Suppressor macrophage treated with lipopolysaccharide for 4 hours (primary cell): ENCODE results near the gene C1QTNF12.

Experiments used
- DNase-seq: peaks from one replicate; pipeline ENCODE4 v3.0.0-alpha.2; 2020

C1QTNF12 gene, protein sequence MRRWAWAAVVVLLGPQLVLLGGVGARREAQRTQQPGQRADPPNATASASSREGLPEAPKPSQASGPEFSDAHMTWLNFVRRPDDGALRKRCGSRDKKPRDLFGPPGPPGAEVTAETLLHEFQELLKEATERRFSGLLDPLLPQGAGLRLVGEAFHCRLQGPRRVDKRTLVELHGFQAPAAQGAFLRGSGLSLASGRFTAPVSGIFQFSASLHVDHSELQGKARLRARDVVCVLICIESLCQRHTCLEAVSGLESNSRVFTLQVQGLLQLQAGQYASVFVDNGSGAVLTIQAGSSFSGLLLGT

DNA sequence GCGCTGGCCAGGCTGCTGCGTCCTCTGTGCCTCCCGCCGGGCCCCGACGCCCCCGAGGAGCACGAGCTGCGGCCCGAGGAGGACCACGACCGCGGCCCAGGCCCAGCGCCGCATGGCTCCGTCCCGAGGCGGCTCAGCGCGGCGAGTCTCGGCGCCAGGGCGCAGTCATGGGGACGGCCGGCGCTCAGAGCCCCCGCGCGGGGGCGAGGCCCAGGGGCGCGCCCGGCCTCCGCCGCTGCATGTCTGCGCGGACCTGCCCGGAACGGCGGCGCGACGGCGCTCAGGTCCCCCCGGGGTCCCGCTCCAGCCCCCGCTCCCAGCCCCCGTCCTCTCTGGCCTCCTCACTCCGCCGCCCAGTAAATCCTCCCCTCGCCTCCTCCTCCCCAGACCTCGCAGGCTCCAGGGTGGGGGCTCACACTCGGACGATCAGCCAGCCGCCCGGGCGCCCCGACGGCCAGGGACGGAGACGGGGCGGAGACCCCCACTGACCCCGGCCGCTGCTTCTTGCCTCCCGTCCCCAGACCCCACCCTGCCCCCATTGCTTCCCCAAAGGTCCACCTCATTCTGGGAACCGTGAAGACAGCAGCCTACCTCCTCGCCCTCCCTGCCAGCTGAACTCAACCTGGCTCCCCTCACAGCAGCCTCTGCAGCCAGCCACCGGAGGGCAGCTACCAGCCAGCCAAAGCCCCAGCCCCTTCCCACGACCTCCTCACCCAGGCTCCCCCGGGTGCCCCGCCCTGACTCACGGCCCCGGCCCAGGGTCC, at the start of gene C1QTNF12:
C1QTNF12 (minus strand) TSS at position 146 of the 764 bp plus-strand sequence; CDS start at position 114, 32 bp downstream.
- DNase-seq: no peak

DNA sequence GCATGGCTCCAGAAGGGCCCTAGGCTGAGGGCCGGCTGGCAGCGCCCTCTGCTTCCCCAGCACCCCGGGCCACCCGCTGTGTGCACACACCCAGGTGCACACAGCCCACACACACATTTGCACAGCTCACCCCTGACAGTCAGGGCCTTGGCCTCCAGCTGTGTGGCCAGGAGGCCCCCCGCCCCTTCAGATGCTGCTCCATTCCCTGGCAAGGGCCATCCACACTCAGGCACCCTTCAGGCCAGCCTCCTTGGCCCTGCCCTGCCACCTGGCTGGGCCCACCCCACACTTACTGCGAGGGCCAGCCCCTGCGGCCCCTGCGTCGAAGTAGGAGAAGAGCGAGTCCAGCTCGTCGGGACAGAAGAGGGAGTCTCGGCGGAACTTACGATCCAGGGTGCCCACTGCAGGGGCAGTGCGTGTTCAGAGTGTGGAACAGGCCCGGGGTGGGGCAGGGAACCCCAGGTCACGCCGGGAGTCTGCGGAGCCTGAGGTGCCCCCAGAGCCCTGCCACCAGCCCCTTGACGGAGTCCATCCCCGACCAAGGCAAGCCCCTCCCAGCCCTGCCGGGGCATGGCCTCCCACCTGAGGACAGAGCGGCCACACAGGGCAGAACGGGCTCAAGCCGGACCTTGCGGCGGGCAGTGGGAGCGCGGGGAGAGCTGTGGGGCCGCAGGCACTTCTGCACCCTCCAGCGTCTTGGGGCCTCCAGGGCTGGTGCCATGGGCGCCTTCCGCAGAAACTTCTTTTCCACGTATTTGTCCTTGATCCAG, 48.8 kb upstream of the C1QTNF12 start:
- DNase-seq: no peak

DNA sequence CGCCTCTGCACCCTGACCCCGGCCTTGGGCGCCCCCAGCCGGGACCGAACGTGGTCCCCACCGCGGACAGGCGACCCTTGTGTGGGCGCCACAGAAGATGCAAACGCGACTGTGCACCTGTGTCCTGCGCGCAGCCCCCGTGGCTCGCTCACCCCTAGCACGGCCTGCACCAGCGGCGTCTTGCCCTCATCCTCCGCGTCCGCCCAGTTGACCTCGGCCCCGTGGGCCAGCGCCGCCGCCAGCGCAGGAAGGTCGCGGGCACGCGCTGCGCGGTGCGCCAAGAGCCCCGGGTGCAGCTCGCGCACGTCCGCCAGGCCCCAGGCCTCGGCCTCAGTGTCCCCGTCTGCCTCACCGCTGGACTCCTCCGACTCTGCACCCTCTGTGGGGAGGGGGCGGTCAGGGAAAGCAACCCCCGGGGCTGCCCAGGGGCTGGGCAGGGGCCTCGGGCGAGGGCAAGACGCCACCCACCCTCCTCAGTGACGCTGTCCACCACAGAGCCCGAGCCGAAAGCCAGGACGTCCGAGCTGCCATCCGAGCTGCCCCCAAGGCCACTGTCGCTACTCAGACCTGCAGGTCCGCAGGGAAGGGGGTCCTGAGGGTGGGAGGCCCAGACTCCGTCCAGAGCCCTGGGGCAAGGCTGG, 47.8 kb upstream of the C1QTNF12 start:
- DNase-seq: no peak

DNA sequence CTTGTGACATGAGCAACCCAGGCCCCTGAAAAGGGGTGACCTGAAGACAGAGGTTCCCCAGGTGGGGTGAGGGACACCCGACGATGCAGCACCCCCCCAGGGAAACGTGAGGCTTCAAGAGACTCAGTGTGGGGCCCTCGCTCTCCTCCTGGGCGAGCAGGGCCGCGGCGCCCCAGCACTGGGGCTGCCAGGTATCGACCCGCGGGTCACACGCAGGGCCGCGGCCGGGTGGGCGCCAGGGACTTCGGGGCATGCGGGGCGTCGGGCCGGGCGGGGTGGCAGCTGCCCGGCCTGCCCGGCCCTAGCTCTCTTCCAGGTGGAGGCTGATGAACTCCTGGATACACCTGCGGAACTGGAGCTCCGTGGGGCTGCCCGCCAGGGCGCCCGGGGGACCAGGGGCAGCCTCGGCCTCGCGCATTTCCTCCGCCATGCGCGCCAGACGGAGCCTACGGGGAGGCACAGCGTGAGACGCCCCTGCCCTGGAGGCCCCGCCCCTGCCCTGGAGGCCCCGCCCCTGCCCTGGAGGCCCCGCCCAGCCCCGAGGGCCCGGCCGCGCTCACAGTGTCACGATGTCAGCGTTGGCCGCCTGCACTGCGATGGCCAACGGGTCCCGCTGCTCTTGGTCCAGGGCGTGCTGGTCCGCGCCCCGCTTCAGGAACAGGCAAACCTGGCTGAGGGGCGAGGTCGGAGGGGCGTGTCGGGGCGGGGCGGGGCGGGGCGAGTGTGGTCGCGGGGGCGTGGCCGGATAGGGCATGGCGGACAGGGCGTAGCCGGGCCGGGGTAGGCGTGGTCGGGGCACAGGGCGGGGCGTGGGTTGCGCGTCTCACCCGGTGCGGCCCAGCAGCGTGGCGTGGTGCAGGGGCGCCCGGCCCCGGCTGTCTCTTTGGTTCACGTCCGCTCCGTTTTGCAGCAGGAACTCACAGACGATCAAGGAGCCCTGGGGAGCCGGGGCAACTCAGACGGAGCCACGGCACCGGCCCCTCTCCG, 47.0 kb upstream of the C1QTNF12 start:
- no peak for DNase-seq

DNA sequence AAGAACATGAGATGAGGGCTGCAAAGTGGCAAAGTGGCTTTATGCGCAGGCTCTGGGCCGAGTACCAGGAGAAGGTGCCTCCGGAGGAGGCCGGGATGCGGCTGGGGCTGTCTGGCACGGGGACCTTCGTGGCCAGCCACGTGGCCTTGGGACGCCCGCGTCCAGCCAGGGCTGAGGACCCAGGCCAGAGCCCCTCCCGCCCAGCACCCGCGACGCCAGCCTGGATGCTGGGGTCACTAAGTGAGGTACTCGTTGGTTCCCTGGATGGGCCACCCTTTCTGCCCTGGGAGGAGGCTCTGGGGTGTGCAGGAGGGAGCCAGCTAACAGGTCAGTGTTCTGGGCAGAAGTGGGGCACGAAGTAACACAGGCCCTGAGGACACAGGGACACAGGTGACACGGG, 46.3 kb upstream of the C1QTNF12 start:
- DNase-seq: no peak

DNA sequence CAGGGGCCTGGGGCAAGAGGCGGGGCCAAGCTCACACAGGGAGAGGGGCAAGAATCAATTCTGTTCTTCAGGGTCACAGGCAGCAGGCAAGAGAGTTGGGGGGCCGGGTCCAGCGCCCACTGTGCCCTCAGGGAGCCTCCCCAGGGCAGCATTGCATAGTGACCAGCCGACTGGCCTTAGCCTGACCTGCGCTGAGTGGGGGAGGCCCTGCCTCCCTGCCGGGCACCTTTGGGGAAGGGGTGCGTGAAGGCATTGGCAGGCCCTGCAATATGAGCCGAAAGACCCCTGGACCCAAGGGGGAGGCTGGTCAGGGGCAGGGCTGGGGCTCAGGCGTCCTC, 45.9 kb upstream of the C1QTNF12 start:
- no peak for DNase-seq

DNA sequence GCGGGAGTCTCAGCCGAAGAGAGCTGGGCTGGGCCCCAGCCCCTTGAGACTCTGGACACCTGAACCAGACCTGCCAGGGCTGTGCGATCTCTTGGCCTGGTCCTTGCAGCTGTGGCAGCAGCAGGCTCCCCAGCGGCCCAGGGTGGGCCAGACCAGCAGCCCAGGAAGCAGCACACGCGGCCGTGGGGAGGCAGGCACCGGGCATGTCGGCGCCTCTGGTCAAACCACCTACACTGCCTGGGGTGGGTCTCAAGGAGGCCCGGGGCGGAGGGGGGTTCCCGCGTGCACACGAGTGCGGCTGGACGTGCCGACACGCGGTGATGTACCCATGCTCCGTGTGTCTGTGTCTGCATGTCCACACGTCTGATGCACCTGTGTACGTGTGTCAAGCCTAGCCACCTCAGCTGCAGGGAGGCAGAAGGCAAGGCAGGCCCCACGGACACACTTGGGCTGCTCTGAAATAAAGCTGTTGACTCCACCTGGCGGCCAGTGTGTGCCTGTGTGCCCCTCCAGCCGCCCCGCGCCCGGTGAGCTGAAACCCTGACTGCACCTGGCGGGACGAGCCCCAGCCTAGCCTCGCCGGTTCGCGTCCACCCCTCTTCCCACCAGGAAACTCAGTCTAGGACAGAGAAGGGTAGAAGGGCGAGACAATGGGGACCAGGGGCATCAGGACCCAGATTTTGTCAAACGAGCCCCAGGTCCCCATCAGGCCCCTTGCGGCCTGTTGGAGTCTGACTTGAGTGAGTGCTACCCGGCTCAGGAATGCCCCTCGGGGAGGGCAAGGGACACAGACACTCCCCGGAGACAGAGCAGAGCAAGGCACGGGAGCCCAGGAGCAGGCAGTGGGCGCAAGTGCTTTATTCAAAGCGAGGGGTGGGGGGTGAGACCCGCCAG, 45.3 kb upstream of the C1QTNF12 start:
- peak; percentile 37 for DNase-seq

DNA sequence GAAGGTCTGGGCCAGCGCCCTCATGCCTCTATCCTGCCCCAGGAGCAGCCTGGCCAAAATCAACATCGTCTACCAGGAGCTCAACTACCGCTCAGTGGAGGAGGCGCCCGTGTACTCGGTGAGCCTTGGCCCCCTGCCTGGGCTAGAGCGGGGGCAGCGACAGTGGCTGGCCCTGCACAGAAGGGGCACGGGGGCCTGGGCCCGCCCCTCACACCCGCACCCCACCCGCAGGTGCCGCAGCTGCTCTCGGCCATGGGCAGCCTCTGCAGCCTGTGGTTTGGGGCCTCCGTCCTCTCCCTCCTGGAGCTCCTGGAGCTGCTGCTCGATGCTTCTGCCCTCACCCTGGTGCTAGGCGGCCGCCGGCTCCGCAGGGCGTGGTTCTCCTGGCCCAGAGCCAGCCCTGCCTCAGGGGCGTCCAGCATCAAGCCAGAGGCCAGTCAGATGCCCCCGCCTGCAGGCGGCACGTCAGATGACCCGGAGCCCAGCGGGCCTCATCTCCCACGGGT, 44.6 kb upstream of the C1QTNF12 start:
- no peak for DNase-seq

DNA sequence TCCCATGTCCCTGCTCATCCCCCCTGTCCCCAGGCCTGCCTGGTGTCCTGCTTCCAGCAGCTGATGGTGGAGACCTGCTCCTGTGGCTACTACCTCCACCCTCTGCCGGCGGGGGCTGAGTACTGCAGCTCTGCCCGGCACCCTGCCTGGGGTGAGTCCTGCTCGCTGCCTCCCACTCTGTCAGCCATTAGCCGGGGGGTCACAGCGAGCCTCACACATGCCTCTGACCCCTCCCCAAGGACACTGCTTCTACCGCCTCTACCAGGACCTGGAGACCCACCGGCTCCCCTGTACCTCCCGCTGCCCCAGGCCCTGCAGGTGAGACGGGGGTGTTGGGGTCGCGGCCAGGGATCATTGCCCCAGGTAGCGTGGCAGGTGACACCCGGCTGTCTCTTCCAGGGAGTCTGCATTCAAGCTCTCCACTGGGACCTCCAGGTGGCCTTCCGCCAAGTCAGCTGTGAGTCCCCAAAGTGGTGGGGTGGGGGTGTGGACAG, 43.8 kb upstream of the C1QTNF12 start:
- DNase-seq: peak; percentile 73

DNA sequence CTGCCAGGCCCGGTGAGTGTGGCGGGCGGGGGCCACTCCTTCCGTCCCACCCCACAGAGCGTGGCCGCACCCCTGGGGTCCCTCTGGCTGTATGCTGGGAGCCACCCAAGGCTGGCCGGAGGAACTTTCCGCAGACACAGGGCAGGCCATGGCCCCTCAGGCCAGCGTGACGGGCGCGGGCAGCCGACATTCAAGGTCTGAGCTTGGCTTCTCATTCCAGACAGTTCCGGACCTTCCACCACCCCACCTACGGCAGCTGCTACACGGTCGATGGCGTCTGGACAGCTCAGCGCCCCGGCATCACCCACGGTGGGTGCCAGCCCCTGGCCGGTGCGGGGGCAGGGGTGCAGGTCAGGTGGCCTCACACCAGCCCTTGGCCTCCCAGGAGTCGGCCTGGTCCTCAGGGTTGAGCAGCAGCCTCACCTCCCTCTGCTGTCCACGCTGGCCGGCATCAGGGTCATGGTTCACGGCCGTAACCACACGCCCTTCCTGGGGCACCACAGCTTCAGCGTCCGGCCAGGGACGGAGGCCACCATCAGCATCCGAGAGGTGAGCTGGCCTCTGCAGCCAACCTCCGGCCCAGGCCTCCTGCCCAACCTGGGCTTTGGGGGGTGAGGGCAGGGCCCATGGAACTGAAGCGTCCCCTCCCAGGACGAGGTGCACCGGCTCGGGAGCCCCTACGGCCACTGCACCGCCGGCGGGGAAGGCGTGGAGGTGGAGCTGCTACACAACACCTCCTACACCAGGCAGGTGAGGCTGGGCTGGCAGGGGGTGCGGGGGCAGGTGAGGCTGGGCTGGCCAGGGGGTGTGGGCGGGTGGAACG, 41.0 kb upstream of the C1QTNF12 start:
- DNase-seq: no peak

DNA sequence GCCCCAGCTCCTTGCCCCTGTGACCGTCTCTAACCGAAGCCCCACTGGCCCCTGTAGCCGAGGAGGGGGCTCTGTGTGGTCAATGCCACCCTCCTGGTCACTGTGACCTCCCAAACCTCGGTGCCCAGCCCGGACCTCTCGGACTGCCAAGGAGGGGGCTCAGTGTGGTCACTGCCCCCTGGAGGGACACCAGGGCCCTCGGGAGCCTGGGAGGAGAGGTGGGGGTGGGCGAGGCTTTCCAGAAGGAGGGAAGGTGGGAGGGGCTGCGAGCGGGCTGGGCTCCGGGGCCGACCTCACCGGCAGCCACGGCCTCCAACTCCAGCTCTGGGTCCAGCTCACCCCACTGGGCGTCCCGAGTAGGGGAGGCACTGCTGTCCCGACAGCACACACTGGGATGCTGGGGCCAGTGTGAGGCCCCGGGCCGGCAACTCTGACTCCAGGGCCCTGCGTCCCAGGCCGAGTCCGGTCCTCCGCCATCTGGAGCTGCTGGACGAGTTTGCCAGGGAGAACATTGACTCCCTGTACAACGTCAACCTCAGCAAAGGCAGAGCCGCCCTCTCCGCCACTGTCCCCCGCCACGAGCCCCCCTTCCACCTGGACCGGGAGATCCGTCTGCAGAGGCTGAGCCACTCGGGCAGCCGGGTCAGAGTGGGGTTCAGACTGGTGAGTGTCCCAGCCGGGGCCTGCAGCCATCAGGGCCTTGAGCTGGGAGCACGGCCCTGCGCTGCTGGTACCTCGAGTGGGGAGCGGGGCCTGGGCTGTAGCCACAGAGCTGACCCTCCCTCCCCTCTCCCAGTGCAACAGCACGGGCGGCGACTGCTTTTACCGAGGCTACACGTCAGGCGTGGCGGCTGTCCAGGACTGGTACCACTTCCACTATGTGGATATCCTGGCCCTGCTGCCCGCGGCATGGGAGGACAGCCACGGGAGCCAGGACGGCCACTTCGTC, 40.1 kb upstream of the C1QTNF12 start:
- no peak for DNase-seq

DNA sequence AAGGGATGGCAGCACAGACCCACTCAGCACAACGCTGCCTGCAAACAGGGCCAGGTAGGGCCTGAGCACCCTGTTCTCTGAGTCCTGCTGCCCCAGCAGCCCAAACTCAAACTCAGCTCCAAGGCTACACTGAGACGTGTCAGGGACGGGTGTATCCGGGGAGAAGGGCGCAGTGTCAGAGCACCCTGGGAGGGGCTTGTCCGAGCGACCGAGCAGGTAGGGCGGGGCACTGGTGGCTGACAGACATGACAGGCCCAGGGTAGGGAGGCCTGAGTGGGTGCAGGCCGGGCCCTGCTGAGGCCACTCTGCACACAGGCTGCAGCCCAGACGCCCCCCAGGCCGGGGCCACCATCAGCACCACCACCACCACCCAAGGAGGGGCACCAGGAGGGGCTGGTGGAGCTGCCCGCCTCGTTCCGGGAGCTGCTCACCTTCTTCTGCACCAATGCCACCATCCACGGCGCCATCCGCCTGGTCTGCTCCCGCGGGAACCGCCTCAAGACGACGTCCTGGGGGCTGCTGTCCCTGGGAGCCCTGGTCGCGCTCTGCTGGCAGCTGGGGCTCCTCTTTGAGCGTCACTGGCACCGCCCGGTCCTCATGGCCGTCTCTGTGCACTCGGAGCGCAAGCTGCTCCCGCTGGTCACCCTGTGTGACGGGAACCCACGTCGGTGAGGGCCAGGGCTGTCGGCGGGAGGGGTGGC, 39.2 kb upstream of the C1QTNF12 start:
- no peak for DNase-seq

DNA sequence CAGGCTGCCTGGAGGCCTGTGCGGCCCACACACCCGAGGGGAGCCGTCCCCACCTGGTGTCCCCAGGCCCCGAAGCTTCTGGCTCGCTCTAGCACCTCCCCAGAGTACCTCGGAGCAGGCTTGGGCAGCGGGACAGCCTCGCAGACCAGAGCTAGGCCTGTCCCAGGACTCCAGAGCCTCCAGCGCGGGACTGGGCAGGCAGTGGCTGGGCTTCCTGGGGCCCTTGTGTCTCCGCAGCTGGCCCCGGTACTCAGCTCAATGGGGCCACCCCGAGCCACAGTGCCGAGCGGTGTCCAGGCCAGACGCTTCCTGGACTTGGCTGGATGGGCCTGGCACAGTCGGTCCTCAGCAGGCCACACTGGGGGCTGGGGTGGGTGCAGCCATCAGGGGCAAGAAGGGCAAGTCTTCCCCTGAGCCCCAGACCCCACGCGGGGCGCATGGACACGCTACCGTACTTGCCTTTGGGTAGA, 38.6 kb upstream of the C1QTNF12 start:
- no peak for DNase-seq

DNA sequence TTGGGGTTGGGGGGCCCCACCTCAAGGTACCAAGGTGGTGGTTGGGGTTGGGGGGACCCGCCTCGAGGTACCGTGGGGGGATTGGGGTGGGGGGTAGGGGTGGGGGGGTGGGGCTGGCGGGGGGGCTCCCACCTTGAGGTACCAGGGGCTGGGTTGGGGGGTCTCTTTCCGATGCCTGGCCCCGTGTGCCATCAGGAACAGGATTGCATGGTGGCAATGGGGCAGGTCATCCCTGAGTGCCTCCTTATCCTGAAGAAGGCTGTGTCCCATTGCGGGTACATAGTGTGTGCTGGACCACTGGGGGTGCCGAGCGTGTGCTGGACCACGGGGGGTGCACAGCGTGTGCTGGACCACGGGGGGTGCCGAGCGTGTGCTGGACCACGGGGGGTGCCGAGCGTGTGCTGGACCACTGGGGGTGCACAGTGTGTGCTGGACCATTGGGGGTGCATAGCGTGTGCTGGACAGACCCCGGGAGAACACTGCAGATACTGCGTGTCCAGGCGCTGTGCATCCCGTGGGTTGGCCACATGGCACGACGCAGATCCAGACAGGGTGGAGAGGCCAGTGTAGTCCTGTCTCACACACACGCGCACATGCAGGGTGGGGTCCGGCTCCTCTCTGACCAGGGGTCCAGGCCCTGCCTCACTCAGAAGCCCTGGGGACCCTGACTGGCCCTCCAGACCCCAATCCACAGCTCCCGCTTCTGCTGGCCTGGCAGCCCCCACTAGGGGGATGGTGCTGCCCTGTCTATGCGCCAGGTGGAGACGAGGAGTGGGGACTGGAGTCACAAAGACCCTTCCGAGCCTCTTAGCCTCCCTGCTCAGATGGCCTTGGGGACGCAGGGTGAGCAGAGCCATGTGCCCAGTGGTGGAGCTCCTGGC, 37.9 kb upstream of the C1QTNF12 start:
- DNase-seq: no peak

DNA sequence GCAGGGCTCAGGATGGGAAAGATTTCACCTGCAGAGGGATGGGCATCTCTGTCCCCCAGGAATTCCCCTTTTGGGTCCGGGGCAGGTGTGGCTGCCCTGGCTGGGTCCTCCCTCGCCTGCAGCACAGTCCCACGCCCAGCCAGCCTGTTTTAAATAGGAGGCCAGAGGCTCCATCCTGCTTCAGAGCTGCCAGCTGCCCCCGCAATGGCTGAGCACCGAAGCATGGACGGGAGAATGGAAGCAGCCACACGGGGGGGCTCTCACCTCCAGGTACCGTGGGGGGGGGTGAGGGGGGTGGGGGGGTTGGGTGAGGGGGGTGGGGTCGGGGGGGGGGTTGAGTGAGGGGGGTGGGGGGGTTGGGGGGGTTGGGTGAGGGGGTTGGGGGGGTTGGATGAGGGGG, 37.3 kb upstream of the C1QTNF12 start:
- no peak for DNase-seq

DNA sequence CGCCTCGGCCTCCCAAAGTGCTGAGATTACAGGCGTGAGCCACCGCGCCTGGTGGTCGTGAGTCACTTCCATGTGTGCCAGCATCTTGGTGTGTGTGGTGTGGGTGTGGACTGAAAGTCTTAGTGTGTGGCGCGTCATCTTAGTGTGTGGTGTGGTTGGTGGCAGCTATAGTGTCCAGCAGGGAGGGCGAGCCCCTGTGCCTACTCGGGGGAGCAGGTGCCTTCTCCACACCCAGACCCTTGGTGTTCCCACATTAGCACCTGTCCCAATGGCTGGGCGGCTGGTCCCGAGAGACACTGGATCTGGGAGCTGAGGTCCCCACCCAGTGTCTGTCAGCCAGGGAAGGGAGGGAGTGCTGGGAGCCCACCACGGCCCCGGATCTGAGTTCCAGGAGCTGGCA, 36.5 kb upstream of the C1QTNF12 start:
- peak; percentile 37 for DNase-seq
